ENCODE data around the gene ID3.

GRCh38 chr1:23594927-23595353 is 35.6 kb upstream of the ID3 start:
- TF ChIP-seq EZH2phosphoT487 (IDR thresholded peaks at IDR 0.05; ENCODE audit: insufficient read depth, low read depth) (no peak), EZH2 (IDR thresholded peaks at IDR 0.05; ENCODE audit: insufficient read depth, poor library complexity, severe bottlenecking) (no peak)
